OCI-LY7 (cell line): ENCODE measurements around the gene GIPR. TPM values are rescaled to one million over a fixed set of nuclear protein-coding genes. Genes with fewer than 3 reads are reported as not detected.
"Not testable (repeated sequence)": the region's sequence is repeated elsewhere in the genome, so short reads cannot be mapped to it uniquely, and the experiment has no call there.

Experiments
- BruUV-seq: library from RNA; stranded (reverse); fragments of 400-500 nt; replicated peaks from 2 replicates; lab custom pipeline; 2021; lab: Mats Ljungman, UMichigan
- CTCF ChIA-PET: fragments of 300-600 bp; sonication (Branson Sonifier 250); formaldehyde crosslinking; loops from one replicate; lab custom pipeline; 2022; ENCODE audit warnings: antibody characterized with exemption; ENCODE audit not compliant: unreplicated experiment; lab: Charles Lee
- POLR2A ChIA-PET: fragments of 300-600 bp; sonication (Branson Sonifier 250); formaldehyde crosslinking; loops from one replicate; lab custom pipeline; 2022; ENCODE audit warnings: antibody characterized with exemption; lab: Charles Lee
- DNase-seq: peaks from one replicate; pipeline ENCODE4 v3.0.0-alpha.2; 2015; ENCODE audit warnings: low spot score
- H2AFZ ChIP-seq: fragments of 200-600 bp; sonication (generic), shearing (Covaris generic); 2 replicates; pipeline ENCODE4 v1.6.1; 2014; ENCODE audit warnings: mild to moderate bottlenecking, antibody characterized with exemption, low read length, moderate library complexity
- H3K27ac ChIP-seq: fragments of 200-600 bp; sonication (generic); 2 replicates; pipeline ENCODE4 v1.5.1; 2014; ENCODE audit warnings: mixed run types, low read depth, mild to moderate bottlenecking, moderate library complexity, low read length, inconsistent platforms; ENCODE audit not compliant: poor library complexity, severe bottlenecking
- H3K36me3 ChIP-seq: fragments of 200-600 bp; sonication (generic); 2 replicates; pipeline ENCODE4 v1.6.1; 2014; ENCODE audit warnings: mild to moderate bottlenecking, antibody characterized with exemption, low read length, moderate library complexity, mixed read lengths; ENCODE audit not compliant: insufficient read depth
- H3K4me1 ChIP-seq: fragments of 200-600 bp; sonication (generic); 2 replicates; pipeline ENCODE4 v1.5.1; 2014; ENCODE audit warnings: mild to moderate bottlenecking, low read length; ENCODE audit not compliant: insufficient read depth, poor library complexity, severe bottlenecking
- H3K4me2 ChIP-seq: fragments of 200-600 bp; sonication (generic); 2 replicates; pipeline ENCODE4 v1.6.1; 2014; ENCODE audit warnings: mild to moderate bottlenecking, low read length
- H3K4me3 ChIP-seq: fragments of 200-600 bp; sonication (generic); 2 replicates; pipeline ENCODE4 v1.5.1; 2014; ENCODE audit warnings: mild to moderate bottlenecking, low read depth, low read length; ENCODE audit not compliant: poor library complexity, severe bottlenecking
- H3K79me2 ChIP-seq: fragments of 200-600 bp; sonication (generic); 2 replicates; pipeline ENCODE4 v1.6.1; 2016; ENCODE audit warnings: low read depth, mild to moderate bottlenecking, low read length, moderate library complexity, mixed read lengths; ENCODE audit not compliant: insufficient read depth
- H3K9me2 ChIP-seq: fragments of 200-600 bp; sonication (generic); 2 replicates; pipeline ENCODE4 v1.6.1; 2016; ENCODE audit warnings: mild to moderate bottlenecking, low read length, mixed read lengths; ENCODE audit not compliant: insufficient read depth
- H3K9me3 ChIP-seq: fragments of 200-600 bp; sonication (generic); 2 replicates; pipeline ENCODE4 v1.6.1; 2014; ENCODE audit warnings: mild to moderate bottlenecking, mixed run types, low read length, mixed read lengths
- H4K20me1 ChIP-seq: fragments of 200-600 bp; sonication (generic); 2 replicates; pipeline ENCODE4 v1.6.1; 2014; ENCODE audit warnings: mild to moderate bottlenecking, antibody characterized with exemption, low read length, moderate library complexity, mixed read lengths; ENCODE audit not compliant: insufficient read depth
- CTCF ChIP-seq: fragments of 200-600 bp; sonication (generic); conservative IDR thresholded peaks from 2 replicates; pipeline ENCODE4 v1.5.1; 2014; ENCODE audit warnings: mild to moderate bottlenecking, antibody characterized with exemption, low read length, moderate library complexity, mixed read lengths
- EZH2phosphoT487 ChIP-seq: fragments of 200-600 bp; sonication (generic); IDR thresholded peaks from 2 replicates; pipeline ENCODE4 v1.6.1; 2018; ENCODE audit warnings: low read depth, borderline replicate concordance, mild to moderate bottlenecking, mixed run types, antibody characterized with exemption, low read length, moderate library complexity, mixed read lengths
- intact Hi-C: fragments of 100-400 bp; cut with micrococcal nuclease; formaldehyde crosslinking; loops from one replicate; pipeline ENCODE4 v1.10.0; 2022; ENCODE audit not compliant: unreplicated experiment
- total RNA-seq, 2 experiments: library from RNA; depleted of rRNA in 1 of 2; stranded (reverse); fragments of >200 nt in 1 of 2; shearing (Covaris generic) in 1 of 2; gene quantifications; 2 replicates each; pipeline ENCODE4 v1.2.3, GENCODE V29; 2014 to 2022

The GIPR gene
- total RNA-seq, 2 experiments from 2014 or later: 7.9 to 23.3 TPM

- intact Hi-C loops: no loop called here
- H3K27ac ChIP-seq: no peak overlapping the region
These were observed 13.5 kb downstream of the GIPR start for GRCh38 chr19:45681391-45682015.

GRCh38 chr19:45682117-45682516, 14.1 kb downstream of the GIPR start:
- Histone ChIP-seq H3K9me2 (no peaks in the 10 kb centered on the region), H3K36me3 (peaks cover 39% of the 10 kb centered on the region), H3K4me1 (peaks cover 12% of the 10 kb centered on the region), H3K27ac (no peak overlapping the region), H3K9me3 (no peaks in the 10 kb centered on the region), H2AFZ (no peak overlapping the region), H4K20me1 (no peaks in the 10 kb centered on the region), H3K4me2 (peak overlapping the region; percentile 52; the same call in 1 of the 2 replicates), H3K79me2 (no peaks in the 10 kb centered on the region), H3K4me3 (peak overlapping the region; percentile 44)
- CTCF ChIA-PET: no interaction called here
- POLR2A ChIA-PET: no interaction called here
- no TSS peak for BruUV-seq
- intact Hi-C loops: no loop called here
- no peak for DNase-seq
- no peak for TF ChIP-seq EZH2phosphoT487
- no peak for TF ChIP-seq CTCF

More at GRCh38 chr19:45681391-45682015, 13.5 kb downstream of the GIPR start:
- Histone ChIP-seq H3K4me2 (peak overlapping the region; percentile 52), H4K20me1 (no peaks in the 10 kb centered on the region), H2AFZ (peak overlapping the region; percentile 66; the same call in 1 of the 2 replicates), H3K79me2 (no peaks in the 10 kb centered on the region), H3K4me1 (peaks cover 18% of the 10 kb centered on the region), H3K4me3 (peak overlapping the region; percentile 44), H3K9me2 (no peaks in the 10 kb centered on the region), H3K9me3 (no peaks in the 10 kb centered on the region), H3K36me3 (peaks cover 34% of the 10 kb centered on the region)
- ChIA-PET CTCF (interaction anchor here (1.1 kb wide), 1 partner anchor 88 kb away, joined by 3 read pairs; the partner anchor contains the start of gene SIX5), POLR2A (interaction anchor here (0.8 kb wide), 1 partner anchor 14 kb away, joined by 4 read pairs; the partner anchor contains the start of gene GIPR)
- TF ChIP-seq CTCF: peak; percentile 87
- no peak for TF ChIP-seq EZH2phosphoT487
- DNase-seq: peak; percentile 82
- BruUV-seq: no TSS peak

- no peak for TF ChIP-seq CTCF
- no peak for TF ChIP-seq EZH2phosphoT487
- peaks cover 7% of the 10 kb centered on the region for H3K4me1 ChIP-seq
- no peak overlapping the region for H3K27ac ChIP-seq
- no TSS peak for BruUV-seq
- no peaks in the 10 kb centered on the region for H3K9me2 ChIP-seq
- peaks cover 47% of the 10 kb centered on the region for H3K36me3 ChIP-seq
- ChIA-PET POLR2A (no interaction called here), CTCF (no interaction called here)
- no peaks in the 10 kb centered on the region for H3K79me2 ChIP-seq
- no peak overlapping the region for H3K4me3 ChIP-seq
- DNase-seq: no peak
- no peak overlapping the region for H2AFZ ChIP-seq
- H3K4me2 ChIP-seq: no peak overlapping the region
- H3K9me3 ChIP-seq: no peaks in the 10 kb centered on the region
- intact Hi-C loops: no loop called here
- no peaks in the 10 kb centered on the region for H4K20me1 ChIP-seq
These were observed 14.9 kb downstream of the GIPR start for GRCh38 chr19:45682908-45683307.

- H3K27ac ChIP-seq, H2AFZ ChIP-seq, H3K9me2 ChIP-seq, H3K9me3 ChIP-seq, H4K20me1 ChIP-seq, H3K4me2 ChIP-seq, CTCF ChIA-PET, BruUV-seq, DNase-seq, POLR2A ChIA-PET, H3K4me3 ChIP-seq, H3K4me1 ChIP-seq, intact Hi-C loops: not testable (repeated sequence)
- H3K36me3 ChIP-seq: peaks cover 65% of the 10 kb centered on the region
- H3K79me2 ChIP-seq: peaks cover 11% of the 10 kb centered on the region
These were observed 17.0 kb downstream of the GIPR start for GRCh38 chr19:45685045-45685444.
